HepG2 (cell line): ENCODE data around the gene ZFP36L2. TPM values are rescaled to one million over a fixed set of nuclear protein-coding genes. Genes with fewer than 3 reads are reported as not detected.

ENCODE experiments used
- ARID5B ChIP-seq: IDR thresholded peaks from 2 replicates; pipeline ENCODE4 v1.4.0; 2020; ENCODE audit warnings: mild to moderate bottlenecking, missing genetic modification reagents
- ISL2 ChIP-seq: sonication (generic); formaldehyde crosslinking; IDR thresholded peaks from 2 replicates; pipeline ENCODE4 v1.5.0; 2020; ENCODE audit warnings: missing genetic modification reagents
- MNT ChIP-seq: fragments of 450-650 bp; IDR thresholded peaks from 2 replicates; pipeline ENCODE4 v1.6.1; 2016
- MYC ChIP-seq: sonication (generic); formaldehyde crosslinking; IDR thresholded peaks from 2 replicates; pipeline ENCODE4 v1.9.0; 2021; ENCODE audit warnings: missing genetic modification reagents, borderline replicate concordance
- SIN3B ChIP-seq: fragments of 150-350 bp; IDR thresholded peaks from 2 replicates; pipeline ENCODE4 v1.6.1; 2014; ENCODE audit warnings: low read length
- SYNCRIP ChIP-seq: fragments of 200-400 bp; formaldehyde crosslinking; IDR thresholded peaks from 2 replicates; pipeline ENCODE4 v1.6.1; 2018; ENCODE audit warnings: mild to moderate bottlenecking, low read depth, low read length; ENCODE audit not compliant: insufficient read depth
- THAP9 ChIP-seq: sonication (generic); formaldehyde crosslinking; IDR thresholded peaks from 2 replicates; pipeline ENCODE4; 2020; ENCODE audit warnings: missing genetic modification reagents, mild to moderate bottlenecking, borderline replicate concordance
- ZFYVE20 ChIP-seq: sonication (generic); formaldehyde crosslinking; IDR thresholded peaks from 2 replicates; pipeline ENCODE4 v1.8.0; 2023; ENCODE audit warnings: low read depth, mild to moderate bottlenecking, moderate library complexity, missing genetic modification reagents, borderline replicate concordance
- ZNF335 ChIP-seq: sonication (generic); formaldehyde crosslinking; IDR thresholded peaks from 2 replicates; pipeline ENCODE4 v1.4.0; 2020; ENCODE audit warnings: missing genetic modification reagents
- ZNF382 ChIP-seq: sonication (generic); formaldehyde crosslinking; IDR thresholded peaks from 2 replicates; pipeline ENCODE4 v1.5.0; 2020; ENCODE audit warnings: missing genetic modification reagents, mild to moderate bottlenecking, borderline replicate concordance
- ZNF747 ChIP-seq: sonication (generic); formaldehyde crosslinking; IDR thresholded peaks from 2 replicates; pipeline ENCODE4 v1.8.1; 2023; ENCODE audit warnings: missing genetic modification reagents, mild to moderate bottlenecking, borderline replicate concordance
- polyA plus RNA-seq, 8 experiments: library from polyadenylated mRNA; depleted of rRNA in 3 of 8; stranded (reverse) in 7 of 8; unstranded in 1 of 8; fragments of >200 nt; fragmentation: Illumina TruSeq in 4 of 8; extraction: Trizol in 4 of 8; gene quantifications; 2 replicates each; pipeline versions ENCODE4 v1.2.1 to v1.2.3, GENCODE V29; 2011 to 2016; ENCODE audit warnings: low read depth in 4 of 8, missing spikeins in 1 of 8, mixed read lengths in 1 of 8; ENCODE audit not compliant: insufficient read depth in 1 of 8
- total RNA-seq, 5 experiments: library from RNA; depleted of rRNA; stranded (reverse); fragments of >200 nt; fragmentation: Illumina TruSeq; extraction: Trizol; gene quantifications; 2 replicates each; pipeline ENCODE4 v1.2.3, GENCODE V29; 2016; ENCODE audit warnings: low read depth in 1 of 5

ZFP36L2 gene
- total and polyA plus RNA-seq, 2 of the 13 experiments (the other 11 are each of a cell fraction or from before 2014, with no cell fraction given): 11.2 to 21.8 TPM

- TF ChIP-seq MNT (peak; percentile 52; the same call in 1 of the 2 replicates), ARID5B (CRISPR knock-in tag) (peak; percentile 28; the same call in 1 of the 2 replicates), THAP9 (no peak), ZNF747 (no peak), ZFYVE20 (CRISPR knock-in tag) (peak; percentile 54; the same call in 1 of the 2 replicates), SIN3B (no peak), ZNF335 (CRISPR knock-in tag) (no peak; the same call in 1 of the 2 replicates), ISL2 (no peak), SYNCRIP (no peak), MYC (CRISPR knock-in tag) (peak; percentile 70; the same call in 1 of the 2 replicates), ZNF382 (CRISPR knock-in tag) (no peak)
Measured at GRCh38 chr2:43225093-43225787, 1.2 kb downstream of the ZFP36L2 start (continued).
